ENCODE data around the gene ZNF865.

ZNF865 gene

DNA sequence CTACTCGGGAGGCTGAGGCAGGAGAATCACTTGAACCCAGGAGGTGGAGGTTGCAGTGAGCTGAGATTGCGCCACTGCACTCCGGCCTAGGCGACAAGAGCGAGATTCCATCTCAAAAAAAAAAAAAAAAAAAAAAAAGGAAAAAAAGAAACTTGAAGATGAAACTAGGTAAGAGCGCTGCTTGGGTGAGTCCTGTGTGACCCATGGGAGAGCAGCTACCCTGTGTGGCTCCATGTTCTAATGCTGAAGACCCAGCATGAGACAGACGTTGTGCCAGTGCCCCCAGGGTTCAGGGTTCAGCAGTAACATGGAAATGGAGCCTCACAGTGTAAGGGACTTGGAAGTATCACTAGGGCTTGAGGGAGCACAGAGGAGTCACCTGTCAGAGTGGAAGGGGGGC, 13.0 kb downstream of the ZNF865 start:
- Mint-ChIP-seq H3K4me3 (no peak overlapping the region), H3K27me3 (ENCODE audit: low read depth) (no peaks in the 10 kb centered on the region), H3K36me3 (ENCODE audit: low read depth) (peaks cover 25% of the 10 kb centered on the region), H3K4me1 (peaks cover 4% of the 10 kb centered on the region), H3K27ac (no peak overlapping the region), H3K9me3 (no peaks in the 10 kb centered on the region)
- TF ChIP-seq CTCF (IDR thresholded peaks at IDR 0.05; ENCODE audit: unreplicated experiment in 3 of 3) = no peak

GRCh38 chr19:55619286-55619685, 13.8 kb downstream of the ZNF865 start:
- TF ChIP-seq CTCF (IDR thresholded peaks at IDR 0.05; ENCODE audit: unreplicated experiment in 3 of 3) = no peak
- Mint-ChIP-seq H3K9me3 (no peaks in the 10 kb centered on the region), H3K4me1 (peaks cover 12% of the 10 kb centered on the region)

DNA sequence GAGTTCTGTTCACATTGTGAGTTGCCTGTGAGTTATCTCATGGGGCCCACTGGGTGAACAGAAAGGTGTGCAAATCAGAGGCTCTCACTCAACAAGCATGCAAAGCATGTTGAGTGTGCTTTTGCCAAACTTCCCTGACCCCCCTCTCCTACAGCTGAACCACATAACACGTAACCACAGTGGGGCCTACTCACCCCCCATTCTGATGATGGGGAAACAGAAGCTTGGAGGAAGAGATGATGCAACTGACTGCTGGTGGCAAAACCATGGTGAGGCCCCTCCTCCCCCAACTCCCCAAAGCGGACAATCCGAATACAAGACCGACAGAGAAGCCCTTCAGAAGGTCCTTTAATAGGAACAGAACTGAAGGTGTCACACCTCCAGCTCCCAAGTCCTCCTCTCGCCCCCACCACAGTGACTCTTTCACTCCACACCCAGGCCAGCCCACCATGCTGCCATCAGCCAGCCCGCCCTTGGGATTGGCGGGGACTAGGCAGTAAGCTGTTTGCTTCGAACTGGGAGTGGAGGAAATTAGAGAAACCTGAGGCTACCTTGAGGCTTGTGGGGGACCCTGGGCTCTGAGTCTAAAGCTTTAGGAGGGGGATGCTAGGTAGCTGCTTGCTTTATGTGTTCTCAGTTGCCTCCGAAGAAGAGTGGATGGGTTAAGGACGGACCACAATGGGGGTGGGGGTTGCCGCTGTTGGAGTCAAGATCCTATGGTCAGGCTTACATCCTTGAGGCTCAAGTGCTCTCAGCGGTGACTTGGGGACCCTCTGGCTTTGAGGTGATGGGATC, 15.2 kb downstream of the ZNF865 start:
- Mint-ChIP-seq H3K9me3 (no peaks in the 10 kb centered on the region), H3K27me3 (ENCODE audit: low read depth) (no peaks in the 10 kb centered on the region), H3K4me3 (no peak overlapping the region), H3K36me3 (ENCODE audit: low read depth) (peaks cover 29% of the 10 kb centered on the region), H3K27ac (no peak overlapping the region), H3K4me1 (peaks cover 18% of the 10 kb centered on the region)
- TF ChIP-seq CTCF (IDR thresholded peaks at IDR 0.05; ENCODE audit: unreplicated experiment in 3 of 3) = no peak

More at GRCh38 chr19:55619286-55619685, 13.8 kb downstream of the ZNF865 start:
- H3K27me3 Mint-ChIP-seq (ENCODE audit: low read depth) = no peaks in the 10 kb centered on the region
- H3K27ac Mint-ChIP-seq = no peak overlapping the region
- peaks cover 32% of the 10 kb centered on the region for H3K36me3 Mint-ChIP-seq (ENCODE audit: low read depth)
- H3K4me3 Mint-ChIP-seq = no peak overlapping the region

DNA sequence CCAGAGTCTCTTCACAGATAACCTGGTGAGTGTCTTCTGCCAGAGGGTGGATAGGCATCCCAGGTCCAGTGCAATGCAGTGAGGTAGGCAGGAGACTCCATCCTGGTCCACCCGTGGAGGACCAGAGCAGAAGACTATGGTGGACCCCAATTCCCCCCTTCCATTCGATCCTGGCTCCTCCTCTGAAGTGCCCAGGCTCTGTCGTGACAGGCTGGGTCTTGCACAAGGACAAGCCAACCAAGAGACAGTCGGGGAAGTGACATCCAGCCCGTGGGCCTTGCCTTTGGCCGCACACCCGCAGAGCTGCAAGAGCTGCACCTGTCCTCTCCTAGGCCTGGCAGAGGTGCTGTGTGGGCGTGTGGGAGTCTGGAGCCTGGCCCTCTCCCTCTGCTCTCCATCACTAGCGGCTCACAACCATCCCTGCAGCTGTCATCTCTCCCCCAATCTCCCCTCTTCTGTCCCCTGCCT, 15.8 kb downstream of the ZNF865 start:
- no peak overlapping the region for H3K4me3 Mint-ChIP-seq
- H3K27ac Mint-ChIP-seq = no peak overlapping the region
- no peaks in the 10 kb centered on the region for H3K9me3 Mint-ChIP-seq
- no peaks in the 10 kb centered on the region for H3K27me3 Mint-ChIP-seq (ENCODE audit: low read depth)
- H3K36me3 Mint-ChIP-seq (ENCODE audit: low read depth) = peaks cover 29% of the 10 kb centered on the region
- H3K4me1 Mint-ChIP-seq = peaks cover 18% of the 10 kb centered on the region
- no peak for TF ChIP-seq CTCF (IDR thresholded peaks at IDR 0.05; ENCODE audit: unreplicated experiment in 3 of 3)

DNA sequence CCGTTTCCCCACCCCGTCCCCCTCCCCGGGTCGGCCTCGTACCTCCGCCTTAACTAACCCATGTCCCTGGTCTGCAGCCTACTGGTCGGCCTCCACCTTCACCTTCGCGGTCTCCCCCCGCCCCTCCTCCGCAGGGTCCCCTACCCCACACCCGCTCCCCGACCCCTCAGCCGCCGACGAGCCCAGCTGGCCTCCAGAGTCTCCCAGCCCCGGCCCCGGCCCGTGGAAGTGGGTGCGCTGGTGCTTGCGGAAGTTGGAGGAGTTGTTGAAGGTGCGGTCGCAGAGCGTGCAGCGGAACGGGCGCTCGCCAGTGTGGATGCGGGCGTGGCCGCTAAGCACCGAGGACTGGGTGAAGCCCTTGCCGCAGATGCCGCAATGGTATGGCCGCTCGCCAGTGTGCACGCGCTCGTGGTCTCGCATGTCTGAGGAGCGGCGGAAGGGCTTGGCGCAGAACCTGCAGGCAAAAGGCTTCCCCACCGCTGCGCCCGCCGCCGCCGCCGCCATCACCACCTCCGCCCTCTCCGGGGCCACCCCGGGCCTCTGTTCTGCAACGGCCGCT, 16.3 kb downstream of the ZNF865 start:
- no peak for TF ChIP-seq CTCF (IDR thresholded peaks at IDR 0.05; ENCODE audit: unreplicated experiment in 3 of 3)
- Mint-ChIP-seq H3K4me3 (no peak overlapping the region), H3K4me1 (peaks cover 18% of the 10 kb centered on the region), H3K9me3 (no peaks in the 10 kb centered on the region), H3K36me3 (ENCODE audit: low read depth) (peaks cover 27% of the 10 kb centered on the region), H3K27me3 (ENCODE audit: low read depth) (no peaks in the 10 kb centered on the region), H3K27ac (no peak overlapping the region)

Data from nephron (organoid).